Measurements from ENCODE around the gene FBXL16. TPM values are rescaled to one million over a fixed set of nuclear protein-coding genes. Genes with fewer than 3 reads are reported as not detected.

FBXL16 gene
- total RNA-seq, 1 experiment from 2014 or later, result 22.2 TPM

- TF ChIP-seq EZH2 (IDR thresholded peaks at IDR 0.05; ENCODE audit: low read depth), result no peak
- TF ChIP-seq CTCF (conservative IDR thresholded peaks at IDR 0.05), result no peak
- ChIA-PET POLR2A (ENCODE audit: unreplicated experiment) (interaction anchor here (0.5 kb wide), 1 partner anchor 19 kb away, joined by 3 read pairs; the partner anchor contains the start of gene MSLN), CTCF (interaction anchor here (0.6 to 0.7 kb wide), 4 partner anchors 14 to 47 kb away, joined by 3 to 10 read pairs (median 6); no protein-coding TSS in a partner anchor)
- H3K79me2 ChIP-seq (ENCODE audit: low read depth), result peaks cover 11% of the 10 kb centered on the region; the same call in 1 of the 2 replicates
- peaks cover 5% of the 10 kb centered on the region; the same call in 1 of the 2 replicates for H3F3A ChIP-seq (ENCODE audit: insufficient read depth, low read depth)
- H3K4me2 ChIP-seq, result peak overlapping the region; percentile 78; the same call in 1 of the 2 replicates
- H3K27me3 ChIP-seq (ENCODE audit: insufficient read depth, low read depth), result no peaks in the 10 kb centered on the region
- no TSS peak for BruUV-seq (replicated peaks)
- H3K36me3 ChIP-seq (ENCODE audit: low read depth), result no peaks in the 10 kb centered on the region
- no peaks in the 10 kb centered on the region for H3K9me2 ChIP-seq (ENCODE audit: insufficient read depth)
- H3K4me3 ChIP-seq, result no peak overlapping the region
- H3K4me1 ChIP-seq (replicated peaks; ENCODE audit: insufficient read depth), result no peaks in the 10 kb centered on the region; the same call in 1 of the 2 replicates
- H3K9me3 ChIP-seq (ENCODE audit: insufficient read depth, low read depth), result no peaks in the 10 kb centered on the region
- intact Hi-C loops (cut with micrococcal nuclease; ENCODE audit: unreplicated experiment), result loop anchor here (2.0 kb wide), 2 partner anchors 19 to 35 kb away; partner anchors contain the start of gene MSLN
- peak in 1 of 2 experiments; percentile 12 for DNase-seq
- H4K20me1 ChIP-seq (ENCODE audit: insufficient read depth), result no peaks in the 10 kb centered on the region
- H3K27ac ChIP-seq, result no peak overlapping the region
- H2AFZ ChIP-seq, result no peak overlapping the region
These were observed 36.5 kb upstream of the FBXL16 start for GRCh38 chr16:741986-742629.

GRCh38 chr16:740764-741505, 35.3 kb upstream of the FBXL16 start, which contains the start of gene CIAO3:
CIAO3 (minus strand) TSS chr16:740997; CDS start chr16:740985, 12 bp downstream.
- H3K79me2 ChIP-seq (ENCODE audit: low read depth), result peaks cover 11% of the 10 kb centered on the region; the same call in 1 of the 2 replicates
- POLR2A ChIA-PET (ENCODE audit: unreplicated experiment), result interaction anchor here (0.5 to 0.7 kb wide), 4 partner anchors 21 to 448 kb away, joined by 3 to 4 read pairs (median 4); no protein-coding TSS in a partner anchor
- H3F3A ChIP-seq (ENCODE audit: insufficient read depth, low read depth), result peaks cover 5% of the 10 kb centered on the region; the same call in 1 of the 2 replicates
- BruUV-seq (replicated peaks), result no TSS peak
- no peaks in the 10 kb centered on the region for H3K9me3 ChIP-seq (ENCODE audit: insufficient read depth, low read depth)
- peak within 1 kb of the TSS; percentile 96 for H2AFZ ChIP-seq
- H3K9me2 ChIP-seq (ENCODE audit: insufficient read depth), result no peaks in the 10 kb centered on the region
- H4K20me1 ChIP-seq (ENCODE audit: insufficient read depth), result no peaks in the 10 kb centered on the region
- H3K27me3 ChIP-seq (ENCODE audit: insufficient read depth, low read depth), result no peaks in the 10 kb centered on the region
- no peak for TF ChIP-seq EZH2 (IDR thresholded peaks at IDR 0.05; ENCODE audit: low read depth)
- TF ChIP-seq CTCF (conservative IDR thresholded peaks at IDR 0.05), result peak; percentile 82
- no peaks in the 10 kb centered on the region; the same call in 1 of the 2 replicates for H3K4me1 ChIP-seq (replicated peaks; ENCODE audit: insufficient read depth)
- peak within 1 kb of the TSS; percentile 95 for H3K4me2 ChIP-seq
- intact Hi-C loops (cut with micrococcal nuclease; ENCODE audit: unreplicated experiment), result loop anchor here (1.0 to 2.0 kb wide), 3 partner anchors 13 to 36 kb away; partner anchors contain the start of gene MSLN
- H3K4me3 ChIP-seq, result peak within 1 kb of the TSS; percentile 91
- CTCF ChIA-PET, result interaction anchor here (0.6 to 1.2 kb wide), 3 partner anchors 11 to 22 kb away, joined by 3 to 5 read pairs (median 4); no protein-coding TSS in a partner anchor
- DNase-seq, result peak; percentile 78 to 96
- peak within 1 kb of the TSS; percentile 34; the same call in 1 of the 2 replicates for H3K27ac ChIP-seq
- H3K36me3 ChIP-seq (ENCODE audit: low read depth), result no peaks in the 10 kb centered on the region

- BruUV-seq (replicated peaks), result TSS peak; percentile 76
- Histone ChIP-seq H3K27me3 (ENCODE audit: insufficient read depth, low read depth) (no peaks in the 10 kb centered on the region), H2AFZ (peak overlapping the region; percentile 96), H3K27ac (no peak overlapping the region), H3K36me3 (ENCODE audit: low read depth) (no peaks in the 10 kb centered on the region), H3K79me2 (ENCODE audit: low read depth) (peaks cover 11% of the 10 kb centered on the region; the same call in 1 of the 2 replicates), H3K4me3 (peak overlapping the region; percentile 91), H3K9me3 (ENCODE audit: insufficient read depth, low read depth) (no peaks in the 10 kb centered on the region), H3K4me2 (peak overlapping the region; percentile 95), H3F3A (ENCODE audit: insufficient read depth, low read depth) (peaks cover 5% of the 10 kb centered on the region; the same call in 1 of the 2 replicates), H3K9me2 (ENCODE audit: insufficient read depth) (no peaks in the 10 kb centered on the region), H4K20me1 (ENCODE audit: insufficient read depth) (no peaks in the 10 kb centered on the region), H3K4me1 (replicated peaks; ENCODE audit: insufficient read depth) (no peaks in the 10 kb centered on the region; the same call in 1 of the 2 replicates)
- CTCF ChIA-PET, result interaction anchor here (1.2 kb wide), 1 partner anchor 21 kb away, joined by 5 read pairs; no protein-coding TSS in a partner anchor
- no peak for DNase-seq
- no peak for TF ChIP-seq CTCF (conservative IDR thresholded peaks at IDR 0.05)
- no peak for TF ChIP-seq EZH2 (IDR thresholded peaks at IDR 0.05; ENCODE audit: low read depth)
- POLR2A ChIA-PET (ENCODE audit: unreplicated experiment), result interaction anchor here (0.7 kb wide), 1 partner anchor 45 kb away, joined by 3 read pairs; no protein-coding TSS in a partner anchor
- intact Hi-C loops (cut with micrococcal nuclease; ENCODE audit: unreplicated experiment), result loop anchor here (1.0 to 2.0 kb wide), 3 partner anchors 12 to 36 kb away; partner anchors contain the start of gene MSLN
These were observed 34.8 kb upstream of the FBXL16 start for GRCh38 chr16:740459-740763.

Measured in PC-9 (cell line).